AG08396 (cell line): Measurements from ENCODE around the gene ZNF674.
"Not testable (repeated sequence)": the region's sequence is repeated elsewhere in the genome, so short reads cannot be mapped to it uniquely, and the experiment has no call there.

Experiments
- DNase-seq: peaks from one replicate; pipeline ENCODE4 v3.0.0; 2012; ENCODE audit warnings: low spot score, mixed read lengths

Gene ZNF674

GRCh38 chrX:46569621-46570020, 24.4 kb upstream of the ZNF674 start:
- no peak for DNase-seq

- no peak for DNase-seq
Measured at GRCh38 chrX:46567388-46567787, 22.2 kb upstream of the ZNF674 start.

- no peak for DNase-seq
Measured at GRCh38 chrX:46561824-46562657, 16.8 kb upstream of the ZNF674 start.

- DNase-seq = no peak
Measured at GRCh38 chrX:46559062-46559461, 13.8 kb upstream of the ZNF674 start.

GRCh38 chrX:46554942-46555341, 9.7 kb upstream of the ZNF674 start:
- no peak for DNase-seq

GRCh38 chrX:46553935-46554334, 8.7 kb upstream of the ZNF674 start:
- no peak for DNase-seq

- no peak for DNase-seq
Measured at GRCh38 chrX:46551494-46552128, 6.4 kb upstream of the ZNF674 start.

GRCh38 chrX:46549914-46550313, 4.7 kb upstream of the ZNF674 start:
- no peak for DNase-seq

GRCh38 chrX:46547857-46548256, 2.6 kb upstream of the ZNF674 start:
- no peak for DNase-seq

GRCh38 chrX:46544527-46544926, 694 bp downstream of the ZNF674 start:
- not testable (repeated sequence) for DNase-seq

GRCh38 chrX:46543441-46543840, 1.8 kb downstream of the ZNF674 start:
- DNase-seq = no peak

GRCh38 chrX:46531442-46531841, 13.8 kb downstream of the ZNF674 start:
- DNase-seq = no peak

GRCh38 chrX:46530404-46530908, 14.8 kb downstream of the ZNF674 start:
- DNase-seq = not testable (repeated sequence)

GRCh38 chrX:46529740-46530403, 15.3 kb downstream of the ZNF674 start:
- DNase-seq = not testable (repeated sequence)

GRCh38 chrX:46528640-46529039, 16.6 kb downstream of the ZNF674 start:
- not testable (repeated sequence) for DNase-seq

GRCh38 chrX:46506076-46506475, 39.1 kb downstream of the ZNF674 start:
- no peak for DNase-seq

- no peak for DNase-seq
Measured at GRCh38 chrX:46502848-46503247, 42.4 kb downstream of the ZNF674 start.

GRCh38 chrX:46500054-46500453, 45.2 kb downstream of the ZNF674 start:
- DNase-seq = no peak

GRCh38 chrX:46488712-46489111, 56.5 kb downstream of the ZNF674 start:
- no peak for DNase-seq

GRCh38 chrX:46485897-46486296, 59.3 kb downstream of the ZNF674 start:
- DNase-seq = no peak

GRCh38 chrX:46478634-46479033, 66.6 kb downstream of the ZNF674 start:
- not testable (repeated sequence) for DNase-seq

- no peak for DNase-seq
Measured at GRCh38 chrX:46477435-46477834, 67.8 kb downstream of the ZNF674 start.

- no peak for DNase-seq
Measured at GRCh38 chrX:46465203-46465602, 80.0 kb downstream of the ZNF674 start.
